Amniotic epithelial cell (primary cell): ENCODE measurements around the gene SEL1L2.

Source experiments
- DNase-seq: peaks from one replicate; pipeline ENCODE4 v3.0.0-alpha.2; 2010; ENCODE audit warnings: low read depth

The SEL1L2 gene

GRCh38 chr20:13930281-13930680 is 60.1 kb downstream of the SEL1L2 start:
- DNase-seq, result no peak

GRCh38 chr20:13929836-13930235 is 60.6 kb downstream of the SEL1L2 start:
- DNase-seq, result no peak

- no peak for DNase-seq
Measured at GRCh38 chr20:13928901-13929300, 61.5 kb downstream of the SEL1L2 start.

GRCh38 chr20:13927171-13927570 is 63.2 kb downstream of the SEL1L2 start:
- DNase-seq, result no peak

- DNase-seq, result no peak
Measured at GRCh38 chr20:13922241-13922640, 68.2 kb downstream of the SEL1L2 start.

- DNase-seq, result no peak
Measured at GRCh38 chr20:13915284-13915683, 75.1 kb downstream of the SEL1L2 start.

GRCh38 chr20:13913572-13913971 is 76.8 kb downstream of the SEL1L2 start:
- DNase-seq, result no peak

- no peak for DNase-seq
Measured at GRCh38 chr20:13913131-13913530, 77.3 kb downstream of the SEL1L2 start.

GRCh38 chr20:13910492-13910891 is 79.9 kb downstream of the SEL1L2 start:
- no peak for DNase-seq

- DNase-seq, result no peak
Measured at GRCh38 chr20:13909067-13909466, 81.3 kb downstream of the SEL1L2 start.

GRCh38 chr20:13904766-13905165 is 85.6 kb downstream of the SEL1L2 start:
- no peak for DNase-seq

- no peak for DNase-seq
Measured at GRCh38 chr20:13900496-13900895, 89.9 kb downstream of the SEL1L2 start.

- no peak for DNase-seq
Measured at GRCh38 chr20:13898012-13898612, 92.3 kb downstream of the SEL1L2 start.

- DNase-seq, result no peak
Measured at GRCh38 chr20:13891575-13891974, 98.8 kb downstream of the SEL1L2 start.

GRCh38 chr20:13884803-13885202 is 105.6 kb downstream of the SEL1L2 start:
- DNase-seq, result no peak

- no peak for DNase-seq
Measured at GRCh38 chr20:13883425-13883824, 107.0 kb downstream of the SEL1L2 start.

- no peak for DNase-seq
Measured at GRCh38 chr20:13878566-13878965, 111.8 kb downstream of the SEL1L2 start.

- DNase-seq, result no peak
Measured at GRCh38 chr20:13877793-13878192, 112.6 kb downstream of the SEL1L2 start.

GRCh38 chr20:13875265-13875811 is 115.1 kb downstream of the SEL1L2 start:
- DNase-seq, result no peak

- no peak for DNase-seq
Measured at GRCh38 chr20:13874394-13875157, 115.8 kb downstream of the SEL1L2 start.

GRCh38 chr20:13873831-13874230 is 116.6 kb downstream of the SEL1L2 start:
- no peak for DNase-seq

- DNase-seq, result no peak
Measured at GRCh38 chr20:13870170-13870748, 120.2 kb downstream of the SEL1L2 start.

GRCh38 chr20:13868331-13868730 is 122.1 kb downstream of the SEL1L2 start:
- DNase-seq, result peak; percentile 46
